ENCODE data around the gene NIM1K. TPM values are rescaled to one million over a fixed set of nuclear protein-coding genes. Genes with fewer than 3 reads are reported as not detected.

Gene NIM1K
- polyA plus RNA-seq, 1 experiment: 1.3 TPM

DNA sequence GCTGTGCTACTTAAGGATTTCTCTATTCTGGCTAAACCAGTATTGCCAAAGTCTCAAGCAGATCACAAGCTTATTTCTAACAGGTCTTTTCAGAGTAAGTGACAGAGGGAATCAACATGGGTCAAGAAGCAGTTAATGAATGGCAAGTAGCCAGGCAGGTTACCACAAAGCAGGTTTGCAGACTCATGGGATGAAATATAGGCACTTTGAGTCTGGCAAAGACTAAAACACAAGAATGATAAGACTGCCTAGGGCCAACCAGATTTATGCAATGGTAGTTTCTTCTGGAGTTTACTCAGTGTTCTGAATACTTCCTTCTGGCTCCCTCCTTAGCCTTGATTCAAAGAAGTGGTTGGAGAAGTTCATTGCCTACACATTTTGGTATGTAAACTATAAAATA lies 117.6 kb downstream of the NIM1K start:
- POLR2A ChIA-PET: no interaction called here
- Histone ChIP-seq H3K36me3 (ENCODE audit: control insufficient read depth, insufficient read depth, low read length) (no peaks in the 10 kb centered on the region), H3K27me3 (ENCODE audit: control insufficient read depth, insufficient read depth, low read length) (no peaks in the 10 kb centered on the region), H3K4me3 (ENCODE audit: low read depth, low read length) (no peak overlapping the region)
- no peak for TF ChIP-seq CTCF (IDR thresholded peaks at IDR 0.05; ENCODE audit: insufficient read depth, low read depth, low read length)
- DNase-seq (ENCODE audit: low read depth): no peak
- CTCF ChIA-PET: interaction anchor here (0.7 to 1.1 kb wide), 2 partner anchors 80 to 205 kb away, joined by 3 to 4 read pairs; no protein-coding TSS in a partner anchor

- Histone ChIP-seq H3K4me3 (ENCODE audit: low read depth, low read length) (peak overlapping the region; percentile 79), H3K36me3 (ENCODE audit: control insufficient read depth, insufficient read depth, low read length) (no peaks in the 10 kb centered on the region), H3K27me3 (ENCODE audit: control insufficient read depth, insufficient read depth, low read length) (no peaks in the 10 kb centered on the region)
- ChIA-PET CTCF (interaction anchor here (0.6 to 4.4 kb wide), 7 partner anchors 14 to 251 kb away, joined by 3 to 23 read pairs (median 4); partner anchors contain the start of gene TMEM267), POLR2A (interaction anchor here (2.1 kb wide), 1 partner anchor 191 kb away, joined by 17 read pairs; no protein-coding TSS in a partner anchor)
- DNase-seq (ENCODE audit: low read depth): no peak
- TF ChIP-seq CTCF (IDR thresholded peaks at IDR 0.05; ENCODE audit: insufficient read depth, low read depth, low read length): no peak
Measured at GRCh38 chr5:43312076-43312661, 120.1 kb downstream of the NIM1K start.

GRCh38 chr5:43312699-43313034 lies 120.6 kb downstream of the NIM1K start:
- H3K36me3 ChIP-seq (ENCODE audit: control insufficient read depth, insufficient read depth, low read length): no peaks in the 10 kb centered on the region
- ChIA-PET POLR2A (interaction anchor here (2.1 kb wide), 1 partner anchor 191 kb away, joined by 17 read pairs; no protein-coding TSS in a partner anchor), CTCF (interaction anchor here (0.9 to 4.4 kb wide), 6 partner anchors 14 to 401 kb away, joined by 3 to 23 read pairs (median 4); partner anchors contain the start of gene TMEM267)

GRCh38 chr5:43313035-43313853 lies 121.2 kb downstream of the NIM1K start, which contains the start of gene HMGCS1:
Gene HMGCS1, minus strand, starts transcription at chr5:43313412. Its CDS starts 14,447 bp downstream, at chr5:43298965.
- CTCF ChIA-PET: interaction anchor here (0.9 to 4.4 kb wide), 7 partner anchors 15 to 401 kb away, joined by 3 to 23 read pairs (median 4); partner anchors contain the start of gene TMEM267
- peak; percentile 98 for DNase-seq (ENCODE audit: low read depth)
- POLR2A ChIA-PET: interaction anchor here (2.1 kb wide), 1 partner anchor 192 kb away, joined by 17 read pairs; no protein-coding TSS in a partner anchor
- H3K27me3 ChIP-seq (ENCODE audit: control insufficient read depth, insufficient read depth, low read length): 0 out of 2 replicates have a peak, but pooled peaks cover 2% of the 10 kb centered on the region
- peak; percentile 19; the same call in 1 of the 2 replicates for TF ChIP-seq CTCF (IDR thresholded peaks at IDR 0.05; ENCODE audit: insufficient read depth, low read depth, low read length)
- H3K4me3 ChIP-seq (ENCODE audit: low read depth, low read length): peak within 1 kb of the TSS; percentile 79
- H3K36me3 ChIP-seq (ENCODE audit: control insufficient read depth, insufficient read depth, low read length): no peaks in the 10 kb centered on the region

More at GRCh38 chr5:43312699-43313034, 120.6 kb downstream of the NIM1K start:
- 0 out of 2 replicates have a peak, but pooled peaks cover 2% of the 10 kb centered on the region for H3K27me3 ChIP-seq (ENCODE audit: control insufficient read depth, insufficient read depth, low read length)
- H3K4me3 ChIP-seq (ENCODE audit: low read depth, low read length): peak overlapping the region; percentile 79
- TF ChIP-seq CTCF (IDR thresholded peaks at IDR 0.05; ENCODE audit: insufficient read depth, low read depth, low read length): no peak
- DNase-seq (ENCODE audit: low read depth): no peak
